ENCODE measurements around the gene SPECC1. TPM values are rescaled to one million over a fixed set of nuclear protein-coding genes. Genes with fewer than 3 reads are reported as not detected.

The SPECC1 gene
- total and polyA plus RNA-seq, 10 of the 15 experiments (the other 5 are each of a cell fraction or from before 2014, with no cell fraction given) = 6.4 to 40.6 (median 23.9) TPM

DNA sequence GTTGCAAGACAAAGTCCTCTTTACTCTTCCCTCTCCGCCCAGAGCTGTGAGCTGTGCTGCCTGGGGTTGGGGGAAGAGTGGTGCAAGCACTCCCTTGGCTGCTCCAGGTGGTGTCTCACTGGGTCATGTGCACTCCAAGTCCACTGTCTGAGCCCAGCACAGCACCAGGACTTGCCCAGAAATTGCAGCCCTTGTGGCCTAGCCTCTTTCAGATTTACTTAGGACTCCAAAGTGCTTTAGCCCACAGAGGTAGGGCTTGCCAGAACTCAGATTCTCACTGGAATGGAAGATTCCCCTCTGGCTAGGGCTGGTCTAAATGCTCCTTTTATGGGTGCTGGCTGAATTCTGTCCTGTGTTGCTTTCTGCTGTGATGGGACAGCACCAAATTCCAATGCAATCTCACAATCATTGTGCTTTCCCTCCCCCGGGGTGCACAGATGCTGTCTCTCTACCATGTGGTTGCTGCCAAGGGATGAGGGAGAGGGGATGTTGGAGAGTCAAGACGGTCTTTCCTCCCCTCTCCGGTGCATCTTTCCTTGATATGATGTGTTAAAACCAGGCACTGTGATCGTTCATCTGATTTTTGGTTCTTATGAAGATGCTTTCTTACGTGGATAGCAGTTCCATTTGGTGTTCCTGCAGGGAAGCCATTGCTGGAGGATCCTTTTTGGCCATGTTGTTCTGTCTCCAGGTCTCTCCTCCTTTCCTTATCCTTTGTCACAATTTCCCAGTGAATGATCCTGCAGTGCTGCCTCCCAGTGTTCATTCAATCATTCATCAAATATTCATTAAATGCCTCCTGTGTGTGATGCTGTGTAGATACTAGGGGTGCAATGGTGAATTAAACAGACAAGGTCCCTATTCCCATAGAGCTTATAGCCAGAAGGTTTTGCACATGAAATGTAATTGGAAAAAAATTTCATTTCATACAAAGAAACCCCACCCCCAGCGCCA is 216.3 kb downstream of the SPECC1 start:
- ChIA-PET CTCF (interaction anchor here (1.7 to 3.3 kb wide), 6 partner anchors 9 to 105 kb away, joined by 4 to 28 read pairs (median 9); no protein-coding TSS in a partner anchor), POLR2A (no interaction called here), SMC1A (ENCODE audit: uncharacterized antibody, unreplicated experiment) (interaction anchor here (0.6 to 1.2 kb wide), 2 partner anchors 101 to 196 kb away, joined by 3 to 4 read pairs; no protein-coding TSS in a partner anchor), RAD21 (ENCODE audit: unreplicated experiment) (no interaction called here)
- no peak for ATAC-seq
- FAIRE-seq = no peak
- DNase-seq (ENCODE audit: low read depth, low spot score) = no peak
- H3K4me3 ChIP-seq = no peak overlapping the region
- TF ChIP-seq KAT2A (conservative IDR thresholded peaks at IDR 0.05; ENCODE audit: control insufficient read depth, low read depth, low read length) = no peak
- no peak for TF ChIP-seq GATAD2B (conservative IDR thresholded peaks at IDR 0.05; ENCODE audit: low read depth)
- TF ChIP-seq POLR2AphosphoS5 (IDR thresholded peaks at IDR 0.05; ENCODE audit: low read length) = no peak
- TF ChIP-seq HDGF (IDR thresholded peaks at IDR 0.05) = no peak
- no peak for TF ChIP-seq NR2C1 (IDR thresholded peaks at IDR 0.05)
- no peak for TF ChIP-seq MEF2B (IDR thresholded peaks at IDR 0.05; ENCODE audit: partially characterized antibody, poor library complexity, severe bottlenecking)
- no peak for TF ChIP-seq CBFB (IDR thresholded peaks at IDR 0.05; ENCODE audit: low read depth)
- no peak for TF ChIP-seq CREM (IDR thresholded peaks at IDR 0.05; ENCODE audit: low read depth)
- TF ChIP-seq, protein P1, sequence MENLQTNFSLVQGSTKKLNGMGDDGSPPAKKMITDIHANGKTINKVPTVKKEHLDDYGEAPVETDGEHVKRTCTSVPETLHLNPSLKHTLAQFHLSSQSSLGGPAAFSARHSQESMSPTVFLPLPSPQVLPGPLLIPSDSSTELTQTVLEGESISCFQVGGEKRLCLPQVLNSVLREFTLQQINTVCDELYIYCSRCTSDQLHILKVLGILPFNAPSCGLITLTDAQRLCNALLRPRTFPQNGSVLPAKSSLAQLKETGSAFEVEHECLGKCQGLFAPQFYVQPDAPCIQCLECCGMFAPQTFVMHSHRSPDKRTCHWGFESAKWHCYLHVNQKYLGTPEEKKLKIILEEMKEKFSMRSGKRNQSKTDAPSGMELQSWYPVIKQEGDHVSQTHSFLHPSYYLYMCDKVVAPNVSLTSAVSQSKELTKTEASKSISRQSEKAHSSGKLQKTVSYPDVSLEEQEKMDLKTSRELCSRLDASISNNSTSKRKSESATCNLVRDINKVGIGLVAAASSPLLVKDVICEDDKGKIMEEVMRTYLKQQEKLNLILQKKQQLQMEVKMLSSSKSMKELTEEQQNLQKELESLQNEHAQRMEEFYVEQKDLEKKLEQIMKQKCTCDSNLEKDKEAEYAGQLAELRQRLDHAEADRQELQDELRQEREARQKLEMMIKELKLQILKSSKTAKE (IDR thresholded peaks at IDR 0.05; ENCODE audit: low read depth, poor library complexity, severe bottlenecking) = no peak
- TF ChIP-seq, protein P2, sequence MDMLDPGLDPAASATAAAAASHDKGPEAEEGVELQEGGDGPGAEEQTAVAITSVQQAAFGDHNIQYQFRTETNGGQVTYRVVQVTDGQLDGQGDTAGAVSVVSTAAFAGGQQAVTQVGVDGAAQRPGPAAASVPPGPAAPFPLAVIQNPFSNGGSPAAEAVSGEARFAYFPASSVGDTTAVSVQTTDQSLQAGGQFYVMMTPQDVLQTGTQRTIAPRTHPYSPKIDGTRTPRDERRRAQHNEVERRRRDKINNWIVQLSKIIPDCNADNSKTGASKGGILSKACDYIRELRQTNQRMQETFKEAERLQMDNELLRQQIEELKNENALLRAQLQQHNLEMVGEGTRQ (IDR thresholded peaks at IDR 0.05; ENCODE audit: borderline replicate concordance, low read depth, low read length) = no peak
- TF ChIP-seq MXI1 (IDR thresholded peaks at IDR 0.05; ENCODE audit: low read depth, low read length) = no peak
- no peak for TF ChIP-seq RB1 (IDR thresholded peaks at IDR 0.05; ENCODE audit: borderline replicate concordance)
- TF ChIP-seq ZNF622 (IDR thresholded peaks at IDR 0.05) = no peak
- no peaks in the 10 kb centered on the region for H3K36me3 ChIP-seq (ENCODE audit: control insufficient read depth in 2 of 2, insufficient read depth in 2 of 2, low read length in 1 of 2)
- no peaks in the 10 kb centered on the region for H3K9me3 ChIP-seq (replicated peaks; ENCODE audit: control insufficient read depth, insufficient read depth, low read length)
- no peak overlapping the region for H2AFZ ChIP-seq (ENCODE audit: control insufficient read depth, low read depth, low read length)
- H4K20me1 ChIP-seq (ENCODE audit: control insufficient read depth, insufficient read depth) = no peaks in the 10 kb centered on the region
- 91% methylated on average over 7 of the region's 7 CpGs for WGBS (ENCODE audit: insufficient coverage, insufficient replicate concordance, low lambda C conversion rate, missing lambda C conversion rate)
- H3K4me1 ChIP-seq (ENCODE audit: control insufficient read depth, insufficient read depth, low read length) = no peaks in the 10 kb centered on the region
- H3K9ac ChIP-seq (ENCODE audit: control insufficient read depth, insufficient read depth, low read length) = no peak overlapping the region
- intact Hi-C loops (cut with micrococcal nuclease; ENCODE audit: unreplicated experiment) (loop anchor here (2.0 to 5.0 kb wide), 2 partner anchors 87 to 105 kb away; no protein-coding TSS in a partner anchor), in situ Hi-C loops (cut with MboI) (no loop called here)
- BruUV-seq (replicated peaks) = no TSS peak
- no peak overlapping the region for H3K27ac ChIP-seq (ENCODE audit: control insufficient read depth, insufficient read depth)
- H3K4me2 ChIP-seq (ENCODE audit: control insufficient read depth, insufficient read depth) = no peak overlapping the region
- H3K79me2 ChIP-seq (ENCODE audit: control insufficient read depth, insufficient read depth, low read length) = no peaks in the 10 kb centered on the region
- H3K27me3 ChIP-seq (replicated peaks in 1 of 2; ENCODE audit: control insufficient read depth in 2 of 2, insufficient read depth in 2 of 2, low read length in 1 of 2) = no peaks in the 10 kb centered on the region
